ENCODE data around the gene PDE3B. TPM values are rescaled to one million over a fixed set of nuclear protein-coding genes. Genes with fewer than 3 reads are reported as not detected.

PDE3B gene
- total RNA-seq, 1 donor from 2014 or later = 14.1 TPM

- Mint-ChIP-seq H3K4me3 (ENCODE audit: unreplicated experiment) (no peak overlapping the region), H3K27ac (ENCODE audit: unreplicated experiment) (no peak overlapping the region), H3K27me3 (ENCODE audit: unreplicated experiment) (no peaks in the 10 kb centered on the region), H3K9me3 (ENCODE audit: unreplicated experiment) (no peaks in the 10 kb centered on the region), H3K4me1 (ENCODE audit: low read depth, unreplicated experiment) (no peaks in the 10 kb centered on the region), H3K36me3 (ENCODE audit: unreplicated experiment) (no peaks in the 10 kb centered on the region)
- TF ChIP-seq CTCF (IDR thresholded peaks at IDR 0.05; ENCODE audit: partially characterized antibody, unreplicated experiment) = no peak
- DNase-seq = no peak
Measured at GRCh38 chr11:14612694-14613093, 30.9 kb upstream of the PDE3B start.

GRCh38 chr11:14614091-14614622 lies 29.4 kb upstream of the PDE3B start:
- no peak overlapping the region for H3K27ac Mint-ChIP-seq (ENCODE audit: unreplicated experiment)
- no peaks in the 10 kb centered on the region for H3K4me1 Mint-ChIP-seq (ENCODE audit: low read depth, unreplicated experiment)
- H3K36me3 Mint-ChIP-seq (ENCODE audit: unreplicated experiment) = no peaks in the 10 kb centered on the region
- no peak for TF ChIP-seq CTCF (IDR thresholded peaks at IDR 0.05; ENCODE audit: partially characterized antibody, unreplicated experiment)
- H3K27me3 Mint-ChIP-seq (ENCODE audit: unreplicated experiment) = no peaks in the 10 kb centered on the region
- DNase-seq = no peak
- H3K4me3 Mint-ChIP-seq (ENCODE audit: unreplicated experiment) = no peak overlapping the region
- no peaks in the 10 kb centered on the region for H3K9me3 Mint-ChIP-seq (ENCODE audit: unreplicated experiment)

GRCh38 chr11:14617241-14618027 lies 26.2 kb upstream of the PDE3B start:
- Mint-ChIP-seq H3K4me3 (ENCODE audit: unreplicated experiment) (no peak overlapping the region), H3K36me3 (ENCODE audit: unreplicated experiment) (no peaks in the 10 kb centered on the region), H3K27me3 (ENCODE audit: unreplicated experiment) (no peaks in the 10 kb centered on the region), H3K9me3 (ENCODE audit: unreplicated experiment) (no peaks in the 10 kb centered on the region), H3K4me1 (ENCODE audit: low read depth, unreplicated experiment) (no peaks in the 10 kb centered on the region), H3K27ac (ENCODE audit: unreplicated experiment) (no peak overlapping the region)
- no peak for DNase-seq
- TF ChIP-seq CTCF (IDR thresholded peaks at IDR 0.05; ENCODE audit: partially characterized antibody, unreplicated experiment) = no peak

- H3K27me3 Mint-ChIP-seq (ENCODE audit: unreplicated experiment) = no peaks in the 10 kb centered on the region
- H3K27ac Mint-ChIP-seq (ENCODE audit: unreplicated experiment) = no peak overlapping the region
- no peaks in the 10 kb centered on the region for H3K4me1 Mint-ChIP-seq (ENCODE audit: low read depth, unreplicated experiment)
- no peak for DNase-seq
- H3K9me3 Mint-ChIP-seq (ENCODE audit: unreplicated experiment) = no peaks in the 10 kb centered on the region
- no peaks in the 10 kb centered on the region for H3K36me3 Mint-ChIP-seq (ENCODE audit: unreplicated experiment)
- no peak overlapping the region for H3K4me3 Mint-ChIP-seq (ENCODE audit: unreplicated experiment)
- no peak for TF ChIP-seq CTCF (IDR thresholded peaks at IDR 0.05; ENCODE audit: partially characterized antibody, unreplicated experiment)
Measured at GRCh38 chr11:14618060-14618459, 25.5 kb upstream of the PDE3B start.
